HEK293T (cell line): ENCODE measurements around the gene SDHB.

ENCODE experiments used
- ARNT ChIP-seq: fragments of 450-650 bp; IDR thresholded peaks from 2 replicates; pipeline ENCODE4 v1.6.1; 2017; ENCODE audit warnings: mild to moderate bottlenecking
- BHLHE40 ChIP-seq: fragments of 450-650 bp; IDR thresholded peaks from 2 replicates; pipeline ENCODE4 v1.6.1; 2016; ENCODE audit warnings: mild to moderate bottlenecking, moderate library complexity, borderline replicate concordance
- FOXA1 ChIP-seq: fragments of 450-650 bp; IDR thresholded peaks from 2 replicates; pipeline ENCODE4 v1.6.1; 2016; ENCODE audit warnings: mild to moderate bottlenecking
- FOXK2 ChIP-seq: fragments of 450-650 bp; IDR thresholded peaks from 2 replicates; pipeline ENCODE4 v1.6.1; 2016; ENCODE audit warnings: mild to moderate bottlenecking
- FOXM1 ChIP-seq: fragments of 450-650 bp; IDR thresholded peaks from 2 replicates; pipeline ENCODE4 v1.6.1; 2017; ENCODE audit warnings: mild to moderate bottlenecking, borderline replicate concordance
- HDGF ChIP-seq: fragments of 450-650 bp; IDR thresholded peaks from 2 replicates; pipeline ENCODE4 v1.6.1; 2017; ENCODE audit warnings: antibody characterized with exemption, borderline replicate concordance
- L3MBTL2 ChIP-seq: fragments of 450-650 bp; conservative IDR thresholded peaks from 2 replicates; pipeline ENCODE4 v1.6.1; 2016; ENCODE audit warnings: mild to moderate bottlenecking
- SP1 ChIP-seq: fragments of 450-650 bp; IDR thresholded peaks from 2 replicates; pipeline ENCODE4 v1.6.1; 2017
- SUZ12 ChIP-seq: fragments of 450-650 bp; IDR thresholded peaks from 2 replicates; pipeline ENCODE4 v1.6.1; 2016; ENCODE audit warnings: mild to moderate bottlenecking
- TARDBP ChIP-seq: fragments of 450-650 bp; IDR thresholded peaks from 2 replicates; pipeline ENCODE4 v1.6.1; 2016
- ZNF384 ChIP-seq: fragments of 450-650 bp; IDR thresholded peaks from 2 replicates; pipeline ENCODE4 v1.6.1; 2016

DNA sequence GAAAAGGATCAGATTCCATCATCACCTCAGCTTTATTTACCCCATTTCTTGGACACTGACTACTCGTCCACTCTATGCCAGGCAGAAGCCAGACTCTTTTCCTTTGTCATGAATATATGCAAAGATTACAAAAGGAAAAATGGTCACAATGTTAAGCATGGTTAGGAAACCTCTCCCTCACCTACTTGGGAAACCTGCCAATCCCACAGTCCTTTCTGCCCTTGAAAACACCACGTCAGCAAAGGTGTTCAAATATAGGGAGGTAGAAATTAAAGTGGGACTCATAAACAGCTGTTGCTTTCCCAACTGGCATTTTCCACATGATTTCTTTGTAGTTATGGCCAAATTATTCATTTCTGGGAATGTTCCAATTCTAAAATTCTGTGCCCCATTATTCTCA, 25.9 kb downstream of the SDHB start:
- no peak for TF ChIP-seq SUZ12
- no peak for TF ChIP-seq ZNF384
- TF ChIP-seq SP1: no peak
- TF ChIP-seq FOXA1: no peak
- TF ChIP-seq ARNT: no peak
- no peak for TF ChIP-seq FOXK2
- no peak for TF ChIP-seq L3MBTL2
- TF ChIP-seq BHLHE40: no peak
- no peak for TF ChIP-seq HDGF
- TF ChIP-seq TARDBP: no peak
- no peak for TF ChIP-seq FOXM1
